Testis (tissue), 2 donors: ENCODE measurements around the gene ARL5C.

Source experiments
- POLR2A ChIP-seq: fragments of 450-650 bp; IDR thresholded peaks from one replicate; pipeline ENCODE4 v1.6.1; 2017; ENCODE audit warnings: antibody characterized with exemption, mild to moderate bottlenecking, moderate library complexity
- TF ChIP-seq, protein P1 (sequence below), 3 experiments: fragments of 450-650 bp in 2 of 3; fragments of 200-600 bp in 1 of 3; sonication (generic) in 1 of 3; IDR thresholded peaks; one replicate each; pipeline ENCODE4 v1.5.1; 2016 to 2019; ENCODE audit warnings: antibody characterized with exemption in 3 of 3, mild to moderate bottlenecking in 2 of 3, moderate library complexity in 1 of 3

DNA sequence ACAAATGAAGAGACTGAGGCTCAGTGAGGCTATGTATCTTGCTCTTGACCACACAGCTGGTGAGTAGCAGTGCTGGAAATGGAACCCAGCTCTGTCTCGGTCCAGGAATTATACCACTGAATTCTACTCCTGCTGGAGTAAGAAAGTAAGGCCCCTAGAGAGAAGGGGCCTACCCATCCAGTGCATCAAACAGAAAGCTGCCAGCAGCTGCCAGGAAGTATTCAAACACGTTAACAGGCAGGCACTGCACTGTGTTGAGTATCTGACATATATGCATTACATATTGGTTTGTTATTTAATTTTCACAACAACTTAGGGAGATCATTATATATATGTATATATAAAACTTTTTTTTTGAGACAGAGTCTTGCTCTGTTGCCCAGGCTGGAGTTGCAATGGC lies 4.0 kb downstream of the ARL5C start:
- TF ChIP-seq POLR2A = no peak
- TF ChIP-seq, protein P1, sequence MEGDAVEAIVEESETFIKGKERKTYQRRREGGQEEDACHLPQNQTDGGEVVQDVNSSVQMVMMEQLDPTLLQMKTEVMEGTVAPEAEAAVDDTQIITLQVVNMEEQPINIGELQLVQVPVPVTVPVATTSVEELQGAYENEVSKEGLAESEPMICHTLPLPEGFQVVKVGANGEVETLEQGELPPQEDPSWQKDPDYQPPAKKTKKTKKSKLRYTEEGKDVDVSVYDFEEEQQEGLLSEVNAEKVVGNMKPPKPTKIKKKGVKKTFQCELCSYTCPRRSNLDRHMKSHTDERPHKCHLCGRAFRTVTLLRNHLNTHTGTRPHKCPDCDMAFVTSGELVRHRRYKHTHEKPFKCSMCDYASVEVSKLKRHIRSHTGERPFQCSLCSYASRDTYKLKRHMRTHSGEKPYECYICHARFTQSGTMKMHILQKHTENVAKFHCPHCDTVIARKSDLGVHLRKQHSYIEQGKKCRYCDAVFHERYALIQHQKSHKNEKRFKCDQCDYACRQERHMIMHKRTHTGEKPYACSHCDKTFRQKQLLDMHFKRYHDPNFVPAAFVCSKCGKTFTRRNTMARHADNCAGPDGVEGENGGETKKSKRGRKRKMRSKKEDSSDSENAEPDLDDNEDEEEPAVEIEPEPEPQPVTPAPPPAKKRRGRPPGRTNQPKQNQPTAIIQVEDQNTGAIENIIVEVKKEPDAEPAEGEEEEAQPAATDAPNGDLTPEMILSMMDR (IDR thresholded peaks at IDR 0.05) = no peak
